ENCODE results near the gene FPR1.
"Not testable (repeated sequence)": the region's sequence is repeated elsewhere in the genome, so short reads cannot be mapped to it uniquely, and the experiment has no call there.

FPR1 gene

DNA sequence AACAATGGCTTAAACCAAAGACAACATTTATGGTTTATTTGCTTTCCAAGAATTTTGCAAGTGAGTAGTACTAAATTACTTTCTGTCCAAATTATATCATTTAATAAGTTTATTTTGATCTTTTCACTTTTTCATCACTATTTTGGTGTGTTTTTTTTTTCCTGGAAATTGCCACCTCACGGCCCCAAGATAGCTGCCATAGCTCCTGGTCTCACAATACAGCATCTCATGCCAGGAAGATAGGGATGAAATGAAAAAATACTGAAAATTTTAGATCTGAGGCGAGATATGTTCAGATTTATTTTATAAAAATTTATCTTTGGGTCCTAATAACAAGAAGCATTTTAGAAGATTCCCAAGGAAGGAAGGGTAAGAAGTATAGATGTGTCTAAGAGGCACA is 36.4 kb upstream of the FPR1 start:
- DNase-seq (ENCODE audit: low spot score in 2 of 2) (no peak), ATAC-seq (replicated peaks; ENCODE audit: extremely low read depth, poor library complexity, severe bottlenecking) (no peak)
- no peaks in the 10 kb centered on the region for H3K9me3 Mint-ChIP-seq
- no peaks in the 10 kb centered on the region for H3K4me1 Mint-ChIP-seq
- H3K4me3 Mint-ChIP-seq: no peak overlapping the region
- H3K27ac Mint-ChIP-seq (ENCODE audit: low read depth): no peak overlapping the region
- H3K27me3 Mint-ChIP-seq: no peaks in the 10 kb centered on the region
- no peaks in the 10 kb centered on the region for H3K36me3 Mint-ChIP-seq (ENCODE audit: insufficient read depth)

DNA sequence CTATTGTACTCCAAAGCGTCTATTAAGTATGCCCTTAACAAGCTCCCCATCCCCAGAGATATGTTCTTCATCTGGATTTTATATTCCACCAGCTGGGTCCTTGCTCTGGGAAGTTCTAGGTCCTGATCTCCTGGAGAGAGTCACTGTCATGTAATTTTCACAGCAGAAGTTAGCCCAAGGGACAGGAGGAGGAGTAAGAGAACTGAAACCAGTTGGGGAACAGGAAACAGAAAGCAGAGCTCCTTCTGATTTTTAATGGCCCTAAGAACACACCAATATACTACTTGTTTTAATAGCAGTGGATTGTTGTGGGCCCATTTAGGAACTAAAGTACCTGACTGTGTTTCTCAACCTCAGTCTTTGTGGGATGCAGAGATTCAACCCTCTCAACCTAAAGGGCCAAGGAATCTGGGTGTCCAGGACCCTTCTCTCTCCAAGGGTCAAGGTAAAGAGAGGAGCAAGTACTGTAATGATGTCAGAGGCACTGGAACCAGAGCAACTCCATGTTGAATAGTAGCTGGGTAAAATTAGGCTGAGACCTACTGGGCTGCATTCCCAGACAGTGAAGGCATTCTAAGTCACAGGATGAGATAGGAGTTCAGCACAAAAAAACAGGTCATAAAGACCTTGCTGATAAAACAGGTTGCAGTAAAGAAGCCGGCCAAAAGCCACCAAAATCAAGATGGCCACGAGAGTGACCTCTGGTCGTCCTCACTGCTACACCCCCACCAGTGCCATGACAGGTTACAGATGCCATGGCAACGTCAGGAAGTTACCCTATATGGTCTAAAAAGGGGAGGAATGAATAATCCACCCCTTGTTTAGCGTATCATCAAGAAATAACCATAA is 35.2 kb upstream of the FPR1 start:
- H3K4me1 Mint-ChIP-seq: no peaks in the 10 kb centered on the region
- H3K36me3 Mint-ChIP-seq (ENCODE audit: insufficient read depth): no peaks in the 10 kb centered on the region
- H3K4me3 Mint-ChIP-seq: no peak overlapping the region
- no peaks in the 10 kb centered on the region for H3K27me3 Mint-ChIP-seq
- no peaks in the 10 kb centered on the region for H3K9me3 Mint-ChIP-seq
- H3K27ac Mint-ChIP-seq (ENCODE audit: low read depth): no peak overlapping the region
- ATAC-seq (replicated peaks; ENCODE audit: extremely low read depth, poor library complexity, severe bottlenecking) (no peak), DNase-seq (ENCODE audit: low spot score in 2 of 2) (no peak)

DNA sequence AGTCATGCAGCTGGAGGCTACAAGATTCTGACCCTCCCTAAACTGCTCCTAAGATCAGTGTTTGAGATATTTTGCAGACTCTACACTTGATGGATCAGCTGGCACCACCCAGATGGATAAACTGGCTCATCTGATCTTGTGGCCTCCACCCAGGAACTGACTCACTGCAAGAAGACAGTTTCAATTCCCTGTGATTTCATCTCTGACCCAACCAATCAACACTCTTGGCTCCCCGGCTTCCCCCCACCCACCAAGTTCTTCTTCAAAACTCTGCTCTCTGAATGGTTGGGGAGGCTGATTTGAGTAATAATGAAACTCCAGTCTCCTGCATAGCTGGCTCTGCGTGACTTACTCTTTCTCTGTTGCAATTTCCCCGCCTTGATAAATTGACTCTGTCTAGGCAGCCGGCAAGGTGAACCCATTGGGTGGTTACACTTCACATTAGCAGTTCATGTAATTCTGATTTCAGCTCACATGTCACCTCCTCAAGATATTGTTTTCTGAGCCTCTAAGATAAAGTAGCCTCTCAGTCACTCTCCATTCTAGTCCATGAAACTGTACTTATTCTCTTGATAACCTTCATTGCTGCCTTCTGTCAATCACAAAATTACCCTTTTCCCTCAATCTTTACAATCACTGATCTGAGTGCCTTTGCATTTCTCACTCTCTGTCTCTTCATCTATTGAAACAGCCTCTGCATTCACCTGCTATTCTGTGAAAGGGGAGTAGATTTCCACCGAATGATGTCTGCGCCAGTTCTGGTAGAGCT is 33.4 kb upstream of the FPR1 start:
- peaks cover 3% of the 10 kb centered on the region for H3K36me3 Mint-ChIP-seq (ENCODE audit: insufficient read depth)
- no peaks in the 10 kb centered on the region for H3K4me1 Mint-ChIP-seq
- no peaks in the 10 kb centered on the region for H3K27me3 Mint-ChIP-seq
- no peak overlapping the region for H3K4me3 Mint-ChIP-seq
- H3K9me3 Mint-ChIP-seq: no peaks in the 10 kb centered on the region
- H3K27ac Mint-ChIP-seq (ENCODE audit: low read depth): no peak overlapping the region
- ATAC-seq (replicated peaks; ENCODE audit: extremely low read depth, poor library complexity, severe bottlenecking) (no peak), DNase-seq (ENCODE audit: low spot score in 2 of 2) (no peak)

DNA sequence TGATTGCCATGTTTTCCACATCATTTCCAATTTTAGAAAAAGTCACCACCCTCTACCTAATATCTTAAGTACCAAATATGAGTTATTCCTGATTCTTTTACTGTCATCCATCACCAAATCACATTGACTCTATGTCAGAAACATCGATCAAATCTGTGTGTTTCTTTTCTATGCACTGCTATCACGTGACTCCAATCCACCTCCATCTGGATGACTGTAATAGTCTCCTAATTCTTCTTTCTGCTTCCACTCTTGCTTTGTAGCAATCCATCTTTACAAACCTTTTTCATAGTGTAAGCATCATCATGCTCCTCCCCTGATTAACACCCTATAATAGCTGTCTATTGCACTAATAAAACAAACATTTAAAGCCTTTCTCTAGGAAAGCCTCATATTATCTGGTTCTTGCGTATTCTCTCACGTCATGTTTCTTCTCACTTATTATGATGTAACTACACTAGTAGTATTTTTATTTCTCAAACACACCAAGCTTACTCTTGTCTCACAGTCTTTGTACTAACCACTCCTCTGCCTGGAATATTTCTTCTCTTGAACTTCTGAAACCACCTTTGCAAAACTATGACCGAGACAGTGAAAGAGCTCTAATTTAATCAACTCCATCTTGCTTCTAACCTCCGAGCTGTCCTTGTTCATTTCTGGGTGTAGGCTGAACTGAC is 32.6 kb upstream of the FPR1 start:
- Mint-ChIP-seq H3K4me1 (no peaks in the 10 kb centered on the region), H3K27me3 (no peaks in the 10 kb centered on the region), H3K27ac (ENCODE audit: low read depth) (no peak overlapping the region), H3K9me3 (no peaks in the 10 kb centered on the region), H3K36me3 (ENCODE audit: insufficient read depth) (peaks cover 3% of the 10 kb centered on the region), H3K4me3 (no peak overlapping the region)
- DNase-seq (ENCODE audit: low spot score in 2 of 2) (no peak), ATAC-seq (replicated peaks; ENCODE audit: extremely low read depth, poor library complexity, severe bottlenecking) (no peak)

DNA sequence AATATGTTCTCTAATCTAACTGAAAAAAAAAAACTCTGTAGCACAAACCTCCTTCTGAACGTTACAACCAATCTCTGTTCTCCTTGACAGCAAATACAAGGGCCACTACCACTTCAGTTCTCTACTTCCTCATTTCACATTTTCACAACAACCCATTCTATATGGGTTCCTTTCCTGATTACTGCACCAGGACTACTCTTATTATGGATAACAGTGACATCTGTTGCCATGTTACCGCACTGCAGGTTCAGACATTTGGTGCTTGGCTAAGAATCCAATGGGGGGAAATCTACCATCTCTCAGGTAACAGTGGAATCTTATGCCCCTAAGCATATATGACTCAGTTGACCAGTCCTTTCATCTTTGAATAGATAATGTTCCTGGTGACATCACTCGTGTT is 31.7 kb upstream of the FPR1 start:
- Mint-ChIP-seq H3K4me3 (no peak overlapping the region), H3K27ac (ENCODE audit: low read depth) (no peak overlapping the region), H3K36me3 (ENCODE audit: insufficient read depth) (peaks cover 3% of the 10 kb centered on the region), H3K4me1 (no peaks in the 10 kb centered on the region), H3K27me3 (peaks cover 6% of the 10 kb centered on the region), H3K9me3 (no peaks in the 10 kb centered on the region)
- DNase-seq (ENCODE audit: low spot score in 2 of 2) (no peak), ATAC-seq (replicated peaks; ENCODE audit: extremely low read depth, poor library complexity, severe bottlenecking) (no peak)

DNA sequence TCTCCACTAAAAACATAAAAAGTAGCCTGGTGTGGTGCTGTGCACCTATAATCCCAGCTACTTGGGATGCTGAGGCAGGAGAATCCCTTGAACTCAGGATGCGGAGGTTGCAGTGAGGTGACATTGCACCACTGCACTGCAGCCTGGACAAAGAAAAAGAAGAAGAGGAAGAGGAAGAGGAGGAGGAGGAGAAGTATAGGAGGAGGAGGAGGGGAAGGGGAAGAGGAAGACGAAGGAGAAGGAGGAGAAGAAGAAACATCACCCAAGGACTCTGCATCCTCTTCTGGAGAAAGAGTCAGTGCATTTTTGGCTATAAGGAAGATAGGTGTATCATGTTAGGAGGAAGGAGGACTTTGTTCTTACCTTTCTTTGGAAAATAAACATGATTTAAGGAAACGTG is 30.3 kb upstream of the FPR1 start:
- Mint-ChIP-seq H3K27me3 (peaks cover 20% of the 10 kb centered on the region), H3K9me3 (no peaks in the 10 kb centered on the region), H3K4me1 (no peaks in the 10 kb centered on the region), H3K4me3 (no peak overlapping the region), H3K27ac (ENCODE audit: low read depth) (no peak overlapping the region), H3K36me3 (ENCODE audit: insufficient read depth) (peaks cover 3% of the 10 kb centered on the region)
- DNase-seq (ENCODE audit: low spot score in 2 of 2) (no peak), ATAC-seq (replicated peaks; ENCODE audit: extremely low read depth, poor library complexity, severe bottlenecking) (no peak)

DNA sequence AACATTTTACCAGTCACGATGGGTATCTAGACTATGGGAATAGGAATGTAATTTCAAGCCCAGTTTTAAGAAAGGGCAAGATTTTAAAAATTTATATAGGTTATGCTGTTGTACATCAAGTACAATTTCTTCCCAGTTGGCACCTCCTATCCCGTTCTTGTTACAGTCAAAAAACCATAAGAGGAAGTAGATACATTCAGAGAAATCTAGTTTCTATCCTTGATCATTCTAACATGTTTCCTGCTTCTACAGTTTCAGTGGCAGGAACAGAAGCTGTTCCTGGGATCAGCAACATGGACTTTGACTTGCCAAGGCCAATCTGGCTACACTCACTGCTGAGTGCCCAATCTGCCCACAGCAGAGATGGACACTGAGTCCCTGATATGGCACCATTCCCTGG is 28.6 kb upstream of the FPR1 start:
- ATAC-seq (replicated peaks; ENCODE audit: extremely low read depth, poor library complexity, severe bottlenecking): no peak
- DNase-seq (ENCODE audit: low spot score in 2 of 2): no peak
- H3K4me1 Mint-ChIP-seq: no peaks in the 10 kb centered on the region
- peaks cover 9% of the 10 kb centered on the region for H3K9me3 Mint-ChIP-seq
- H3K27ac Mint-ChIP-seq (ENCODE audit: low read depth): no peak overlapping the region
- peaks cover 37% of the 10 kb centered on the region for H3K27me3 Mint-ChIP-seq
- peaks cover 3% of the 10 kb centered on the region for H3K36me3 Mint-ChIP-seq (ENCODE audit: insufficient read depth)
- H3K4me3 Mint-ChIP-seq: no peak overlapping the region

DNA sequence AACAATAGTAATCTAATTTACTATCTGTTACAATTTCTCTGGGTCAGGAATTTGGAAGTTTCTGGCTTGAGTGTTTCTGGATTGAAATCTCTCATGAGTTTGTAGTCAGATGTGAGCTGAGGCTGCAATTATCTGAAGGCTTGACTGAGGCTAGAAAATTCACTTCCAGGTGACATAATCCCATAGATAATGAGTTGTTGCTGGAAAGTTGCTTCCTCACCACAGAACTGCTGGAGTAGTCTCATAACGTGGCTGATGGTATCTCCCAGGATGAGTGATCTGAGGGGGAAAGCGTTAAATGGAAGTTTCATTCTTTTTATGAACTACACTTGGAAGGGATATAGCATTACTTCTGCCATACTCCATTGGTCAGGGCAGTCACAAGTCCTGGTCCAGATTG is 28.0 kb upstream of the FPR1 start:
- peaks cover 3% of the 10 kb centered on the region for H3K36me3 Mint-ChIP-seq (ENCODE audit: insufficient read depth)
- H3K4me1 Mint-ChIP-seq: no peaks in the 10 kb centered on the region
- H3K27me3 Mint-ChIP-seq: peaks cover 43% of the 10 kb centered on the region

DNA sequence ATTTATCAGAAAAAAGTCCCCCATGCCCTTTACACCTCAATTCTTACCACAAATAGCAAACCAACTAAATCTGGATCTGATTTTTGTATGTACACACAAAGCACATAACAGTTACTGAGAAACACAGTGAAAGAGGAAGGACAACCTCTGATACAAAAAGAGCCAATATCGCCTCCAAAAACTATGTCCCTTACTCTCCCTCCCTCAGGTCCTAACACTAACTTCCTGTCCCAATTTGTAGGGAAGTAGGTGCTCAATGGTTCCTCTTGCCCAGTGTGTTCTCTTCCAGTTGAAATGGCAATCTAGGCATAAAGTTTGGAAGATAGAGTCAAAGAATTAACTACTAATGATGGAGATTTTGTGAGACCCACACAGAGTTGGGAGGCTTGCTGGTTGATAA is 27.5 kb upstream of the FPR1 start:
- DNase-seq (ENCODE audit: low spot score in 2 of 2): no peak
- H3K27me3 Mint-ChIP-seq: peaks cover 45% of the 10 kb centered on the region
- no peaks in the 10 kb centered on the region for H3K4me1 Mint-ChIP-seq
- H3K27ac Mint-ChIP-seq (ENCODE audit: low read depth): no peak overlapping the region
- H3K4me3 Mint-ChIP-seq: no peak overlapping the region
- peaks cover 11% of the 10 kb centered on the region for H3K9me3 Mint-ChIP-seq
- ATAC-seq (replicated peaks; ENCODE audit: extremely low read depth, poor library complexity, severe bottlenecking): no peak
- peaks cover 3% of the 10 kb centered on the region for H3K36me3 Mint-ChIP-seq (ENCODE audit: insufficient read depth)

More for the DNA sequence above, 28.0 kb upstream of the FPR1 start:
- DNase-seq (ENCODE audit: low spot score in 2 of 2) (no peak), ATAC-seq (replicated peaks; ENCODE audit: extremely low read depth, poor library complexity, severe bottlenecking) (no peak)
- H3K27ac Mint-ChIP-seq (ENCODE audit: low read depth): no peak overlapping the region
- H3K4me3 Mint-ChIP-seq: no peak overlapping the region
- peaks cover 11% of the 10 kb centered on the region for H3K9me3 Mint-ChIP-seq

DNA sequence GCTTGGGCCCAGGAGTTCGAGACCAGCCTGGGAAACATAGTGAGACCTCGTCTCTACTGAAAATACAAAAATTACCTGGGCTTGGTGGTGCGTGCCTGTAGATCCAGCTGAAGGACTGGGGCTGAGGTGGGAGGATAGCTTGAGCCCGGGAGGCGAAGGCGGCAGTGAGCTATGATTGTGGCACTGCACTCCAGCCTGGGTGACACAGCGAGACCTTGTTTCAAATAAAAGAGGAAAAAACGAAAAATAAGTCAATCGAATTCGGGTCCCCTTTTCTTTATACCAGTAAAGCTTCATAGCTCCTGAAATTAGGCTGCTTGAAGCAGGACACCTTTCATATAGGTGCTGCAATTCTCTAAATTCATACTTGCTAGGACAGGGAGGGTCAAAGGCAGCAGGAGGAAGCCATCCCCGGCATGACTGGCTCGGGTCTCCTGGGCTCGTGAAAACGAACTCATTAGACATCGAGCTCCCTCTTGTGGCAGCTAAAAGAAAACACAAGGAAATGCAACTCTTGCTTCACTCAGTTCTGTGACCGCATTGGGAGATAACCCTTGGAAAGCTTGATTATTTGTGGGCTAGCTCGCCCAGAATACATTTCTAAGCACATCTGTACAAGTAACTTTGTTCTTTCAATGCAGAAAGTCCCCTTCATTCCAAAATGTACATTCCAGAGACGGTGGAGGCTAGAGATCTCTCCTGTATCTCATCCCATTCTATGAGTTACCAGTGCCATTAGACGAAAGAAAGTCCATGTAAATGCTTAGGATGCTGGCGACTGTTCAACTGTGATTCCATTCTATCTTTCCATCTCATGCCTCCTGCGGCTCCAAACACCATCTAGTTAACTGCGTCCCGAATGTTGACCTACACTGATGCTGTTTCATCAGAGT is 26.1 kb upstream of the FPR1 start:
- Mint-ChIP-seq H3K27me3 (peaks cover 51% of the 10 kb centered on the region), H3K36me3 (ENCODE audit: insufficient read depth) (peaks cover 3% of the 10 kb centered on the region), H3K9me3 (peaks cover 11% of the 10 kb centered on the region), H3K27ac (ENCODE audit: low read depth) (no peak overlapping the region), H3K4me1 (no peaks in the 10 kb centered on the region), H3K4me3 (no peak overlapping the region)
- ATAC-seq (replicated peaks; ENCODE audit: extremely low read depth, poor library complexity, severe bottlenecking) (no peak), DNase-seq (ENCODE audit: low spot score in 2 of 2) (peak in 1 of 2 donors; percentile 11)

DNA sequence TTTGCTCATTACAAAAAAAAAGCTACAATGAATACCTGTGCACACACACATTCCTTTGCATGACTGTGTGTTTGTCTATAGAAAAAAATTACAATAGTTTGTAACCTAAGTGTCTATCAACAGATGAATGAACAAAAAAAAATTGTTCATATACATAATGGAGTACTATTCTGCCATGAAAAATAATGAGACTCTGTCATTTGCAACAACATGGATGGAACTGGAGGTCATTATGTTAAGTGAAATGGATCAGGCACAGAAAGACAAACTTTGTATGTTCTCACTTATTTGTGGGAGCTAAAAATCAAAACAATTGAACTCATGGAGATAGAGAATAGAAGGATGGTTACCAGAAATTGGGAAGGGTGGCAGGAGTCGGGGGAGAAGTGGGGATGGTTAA is 24.9 kb upstream of the FPR1 start:
- H3K36me3 Mint-ChIP-seq (ENCODE audit: insufficient read depth); H3K4me3 Mint-ChIP-seq; H3K4me1 Mint-ChIP-seq; DNase-seq (ENCODE audit: low spot score in 2 of 2); ATAC-seq (replicated peaks; ENCODE audit: extremely low read depth, poor library complexity, severe bottlenecking); H3K27ac Mint-ChIP-seq (ENCODE audit: low read depth): not testable (repeated sequence)
- Mint-ChIP-seq H3K27me3 (peaks cover 55% of the 10 kb centered on the region), H3K9me3 (peaks cover 11% of the 10 kb centered on the region)

DNA sequence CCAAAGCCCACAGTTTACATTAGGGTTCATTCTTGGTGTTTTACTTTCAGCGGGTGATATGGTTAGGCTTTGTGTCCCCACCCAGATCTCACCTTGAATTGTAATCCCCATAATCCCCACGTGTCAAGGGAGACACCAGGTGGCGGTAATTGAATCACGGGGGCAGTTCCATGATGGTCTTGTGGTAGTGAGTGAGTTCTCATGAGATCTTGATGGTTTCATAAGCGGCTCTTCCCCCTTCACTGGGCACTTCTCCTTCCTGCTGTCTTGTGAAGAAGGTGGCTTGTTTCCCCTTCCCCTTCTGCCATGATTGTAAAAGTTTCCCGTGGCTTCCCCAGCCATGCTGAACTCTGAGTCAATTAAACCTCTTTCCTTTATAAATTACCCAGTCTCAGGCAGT is 21.3 kb upstream of the FPR1 start:
- Mint-ChIP-seq H3K36me3 (ENCODE audit: insufficient read depth) (no peaks in the 10 kb centered on the region), H3K4me1 (no peaks in the 10 kb centered on the region), H3K27ac (ENCODE audit: low read depth) (no peak overlapping the region), H3K9me3 (peaks cover 11% of the 10 kb centered on the region), H3K4me3 (no peak overlapping the region), H3K27me3 (peaks cover 59% of the 10 kb centered on the region)
- no peak for DNase-seq (ENCODE audit: low spot score in 2 of 2)
- ATAC-seq (replicated peaks; ENCODE audit: extremely low read depth, poor library complexity, severe bottlenecking): no peak

Measured in central memory CD8-positive, alpha-beta T cell (primary cell).